Brain microvascular endothelial cell (primary cell): ENCODE measurements around the gene PTPRN2.

Experiments used
- DNase-seq: peaks from one replicate; pipeline ENCODE4 v3.0.0-alpha.2; 2020
- H3K27ac ChIP-seq: fragments of 250-450 bp; sonication (Bioruptor Pico); 2 replicates; pipeline ENCODE4 v1.5.1; 2020; ENCODE audit warnings: mild to moderate bottlenecking, moderate library complexity
- H3K27me3 ChIP-seq: fragments of 250-450 bp; sonication (Bioruptor Pico); replicated peaks from 2 replicates; pipeline ENCODE4 v1.5.1; 2020; ENCODE audit warnings: mild to moderate bottlenecking
- H3K36me3 ChIP-seq: fragments of 250-450 bp; sonication (Bioruptor Pico); replicated peaks from 2 replicates; pipeline ENCODE4 v1.5.1; 2020; ENCODE audit warnings: mild to moderate bottlenecking
- H3K4me3 ChIP-seq: 2 replicates; pipeline ENCODE4 v1.5.1; 2011; ENCODE audit warnings: low read depth, mild to moderate bottlenecking, control low read depth, low read length, moderate library complexity
- in situ Hi-C: cut with HindIII; loops from 2 replicates; pipeline ENCODE4 v1.10.0; 2017; ENCODE audit warnings: low sequenced_read_pairs, low pct_ligation_motif_present
- TF ChIP-seq, protein P1 (sequence below): IDR thresholded peaks from 2 replicates; pipeline ENCODE4 v1.5.1; 2011; ENCODE audit warnings: low read depth, mild to moderate bottlenecking, moderate library complexity, low read length, control low read depth, inconsistent platforms; ENCODE audit errors: missing control alignments

Gene PTPRN2

GRCh38 chr7:157676456-157677255 lies 911.0 kb downstream of the PTPRN2 start:
- Histone ChIP-seq H3K27ac (no peak overlapping the region), H3K4me3 (no peak overlapping the region), H3K27me3 (no peaks in the 10 kb centered on the region), H3K36me3 (no peaks in the 10 kb centered on the region)
- DNase-seq, result no peak
- TF ChIP-seq, protein P1, sequence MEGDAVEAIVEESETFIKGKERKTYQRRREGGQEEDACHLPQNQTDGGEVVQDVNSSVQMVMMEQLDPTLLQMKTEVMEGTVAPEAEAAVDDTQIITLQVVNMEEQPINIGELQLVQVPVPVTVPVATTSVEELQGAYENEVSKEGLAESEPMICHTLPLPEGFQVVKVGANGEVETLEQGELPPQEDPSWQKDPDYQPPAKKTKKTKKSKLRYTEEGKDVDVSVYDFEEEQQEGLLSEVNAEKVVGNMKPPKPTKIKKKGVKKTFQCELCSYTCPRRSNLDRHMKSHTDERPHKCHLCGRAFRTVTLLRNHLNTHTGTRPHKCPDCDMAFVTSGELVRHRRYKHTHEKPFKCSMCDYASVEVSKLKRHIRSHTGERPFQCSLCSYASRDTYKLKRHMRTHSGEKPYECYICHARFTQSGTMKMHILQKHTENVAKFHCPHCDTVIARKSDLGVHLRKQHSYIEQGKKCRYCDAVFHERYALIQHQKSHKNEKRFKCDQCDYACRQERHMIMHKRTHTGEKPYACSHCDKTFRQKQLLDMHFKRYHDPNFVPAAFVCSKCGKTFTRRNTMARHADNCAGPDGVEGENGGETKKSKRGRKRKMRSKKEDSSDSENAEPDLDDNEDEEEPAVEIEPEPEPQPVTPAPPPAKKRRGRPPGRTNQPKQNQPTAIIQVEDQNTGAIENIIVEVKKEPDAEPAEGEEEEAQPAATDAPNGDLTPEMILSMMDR, result no peak
- in situ Hi-C loops, result no loop called here

GRCh38 chr7:157676001-157676400 lies 911.6 kb downstream of the PTPRN2 start:
- Histone ChIP-seq H3K27me3 (no peaks in the 10 kb centered on the region), H3K4me3 (no peak overlapping the region), H3K27ac (no peak overlapping the region), H3K36me3 (no peaks in the 10 kb centered on the region)
- DNase-seq, result no peak
- TF ChIP-seq, protein P1, result no peak
- in situ Hi-C loops, result no loop called here

DNA sequence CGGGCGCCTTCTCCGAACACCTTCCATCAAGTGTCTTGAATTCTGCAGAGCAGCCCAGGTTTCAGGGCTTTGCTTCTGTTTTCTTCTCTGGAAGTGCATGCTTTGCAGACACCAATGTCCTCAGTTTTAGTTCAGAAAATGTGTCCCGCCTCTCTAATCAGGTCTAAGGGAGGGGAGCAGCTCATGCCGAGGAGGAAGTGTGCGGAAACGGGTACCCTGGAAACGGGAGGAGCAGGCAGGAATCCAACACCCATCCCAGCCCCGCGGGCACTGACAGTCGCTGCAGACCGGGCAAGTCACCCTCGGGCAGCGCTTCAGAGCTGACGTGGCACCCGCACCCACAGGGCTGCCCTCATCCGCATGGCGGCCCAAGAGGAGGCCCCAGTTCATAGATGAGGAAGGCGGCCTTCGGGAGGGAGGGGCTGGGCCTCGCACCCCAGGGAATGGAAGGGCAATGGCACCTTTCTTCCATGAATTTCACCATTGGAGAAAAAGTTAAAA lies 912.1 kb downstream of the PTPRN2 start:
- in situ Hi-C loops, result no loop called here
- TF ChIP-seq, protein P1, result no peak
- no peaks in the 10 kb centered on the region for H3K27me3 ChIP-seq

GRCh38 chr7:157674715-157675426 lies 912.8 kb downstream of the PTPRN2 start:
- DNase-seq, result no peak
- TF ChIP-seq, protein P1, result no peak
- no peak overlapping the region for H3K27ac ChIP-seq
- no peak overlapping the region for H3K4me3 ChIP-seq
- no peaks in the 10 kb centered on the region for H3K36me3 ChIP-seq
- in situ Hi-C loops, result no loop called here
- no peaks in the 10 kb centered on the region for H3K27me3 ChIP-seq

More for the DNA sequence above, 912.1 kb downstream of the PTPRN2 start:
- Histone ChIP-seq H3K4me3 (no peak overlapping the region), H3K36me3 (no peaks in the 10 kb centered on the region), H3K27ac (no peak overlapping the region)
- DNase-seq, result no peak

DNA sequence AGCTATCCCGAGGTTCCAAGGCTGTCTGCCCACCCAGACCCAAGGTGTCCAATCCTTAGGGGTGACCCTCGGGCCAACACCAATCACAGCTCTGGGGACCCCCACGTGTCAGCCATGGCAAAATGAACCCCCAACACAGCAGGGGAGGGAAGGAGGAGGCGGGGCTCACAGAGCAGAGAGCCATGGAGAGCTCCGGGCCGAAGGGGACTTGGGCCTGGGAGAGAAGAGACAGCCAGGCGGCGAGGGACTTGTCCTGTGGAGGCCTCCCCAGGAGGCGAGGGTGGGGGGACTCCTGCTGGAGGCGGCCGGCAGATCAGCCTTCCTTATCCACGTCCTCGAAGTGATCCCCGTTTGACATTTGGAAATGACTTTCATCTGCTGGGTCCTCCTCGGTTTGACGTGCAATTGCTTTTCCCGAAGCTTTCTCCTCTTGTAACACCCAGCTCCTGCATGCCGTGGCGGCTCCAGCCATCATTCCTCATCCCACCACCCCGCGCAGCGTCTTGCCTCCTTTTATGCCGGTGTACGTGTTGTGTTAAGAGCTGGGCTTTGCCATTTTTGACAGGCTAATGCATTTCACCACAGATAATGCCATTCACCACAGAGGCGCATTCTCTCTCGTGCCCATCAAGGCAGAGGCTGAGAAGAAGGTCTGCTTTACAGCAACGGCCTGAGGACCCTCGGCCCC lies 913.5 kb downstream of the PTPRN2 start:
- in situ Hi-C loops, result no loop called here
- TF ChIP-seq, protein P1, result no peak
- Histone ChIP-seq H3K27me3 (no peaks in the 10 kb centered on the region), H3K36me3 (no peaks in the 10 kb centered on the region), H3K27ac (no peak overlapping the region), H3K4me3 (no peak overlapping the region)
- DNase-seq, result no peak
